ENCODE data around the gene RTKN.

GRCh38 chr2:74406035-74406434 is 35.7 kb downstream of the RTKN start:
- TF ChIP-seq CTCF (IDR thresholded peaks at IDR 0.05; ENCODE audit: borderline replicate concordance, extremely low read depth, low read length, poor library complexity, severe bottlenecking) (no peak), EZH2 (IDR thresholded peaks at IDR 0.05; ENCODE audit: borderline replicate concordance, low read depth, low read length, severe bottlenecking) (no peak)

All from DND-41 (cell line).